NCI-H146 treated with DMSO at 0.1 percent for 48 hours (cell line): ENCODE data around the gene CEBPG.

Experiments
- DNase-seq: peaks from one replicate; lab custom pipeline; 2025; ENCODE audit not compliant: unreplicated experiment; lab: John Stamatoyannopoulos, UW

Gene CEBPG

GRCh38 chr19:33373453-33374235 is at the start of gene CEBPG:
Gene CEBPG (plus strand): TSS chr19:33373709. CDS start chr19:33379240, 5,531 bp downstream.
- peak; percentile 74 for DNase-seq

- DNase-seq = no peak
Observed at GRCh38 chr19:33324628-33325027, 48.9 kb upstream of the CEBPG start.

GRCh38 chr19:33325920-33326319 is 47.6 kb upstream of the CEBPG start:
- DNase-seq = no peak

- no peak for DNase-seq
Observed at GRCh38 chr19:33329060-33329459, 44.4 kb upstream of the CEBPG start.

- DNase-seq = no peak
Observed at GRCh38 chr19:33329736-33330135, 43.8 kb upstream of the CEBPG start.

- no peak for DNase-seq
Observed at GRCh38 chr19:33332248-33332647, 41.3 kb upstream of the CEBPG start.

GRCh38 chr19:33333151-33333550 is 40.4 kb upstream of the CEBPG start:
- DNase-seq = no peak

GRCh38 chr19:33333642-33334041 is 39.9 kb upstream of the CEBPG start:
- no peak for DNase-seq

- no peak for DNase-seq
Observed at GRCh38 chr19:33334271-33334670, 39.2 kb upstream of the CEBPG start.

- DNase-seq = no peak
Observed at GRCh38 chr19:33335446-33335845, 38.1 kb upstream of the CEBPG start.

- no peak for DNase-seq
Observed at GRCh38 chr19:33339016-33339984, 34.2 kb upstream of the CEBPG start.

GRCh38 chr19:33340991-33341390 is 32.5 kb upstream of the CEBPG start:
- no peak for DNase-seq

GRCh38 chr19:33343301-33343700 is 30.2 kb upstream of the CEBPG start:
- no peak for DNase-seq

GRCh38 chr19:33343859-33344572 is 29.5 kb upstream of the CEBPG start:
- DNase-seq = no peak

GRCh38 chr19:33344573-33344925 is 29.0 kb upstream of the CEBPG start:
- no peak for DNase-seq

GRCh38 chr19:33345163-33345562 is 28.3 kb upstream of the CEBPG start:
- no peak for DNase-seq

- DNase-seq = no peak
Observed at GRCh38 chr19:33346665-33347064, 26.8 kb upstream of the CEBPG start.

GRCh38 chr19:33347300-33347699 is 26.2 kb upstream of the CEBPG start:
- DNase-seq = no peak

- DNase-seq = no peak
Observed at GRCh38 chr19:33348301-33349010, 25.1 kb upstream of the CEBPG start.
